ENCODE measurements around the gene TNFRSF8.
"Not testable (repeated sequence)": the region's sequence is repeated elsewhere in the genome, so short reads cannot be mapped to it uniquely, and the experiment has no call there.

Gene TNFRSF8

GRCh38 chr1:12099610-12100009, 36.5 kb downstream of the TNFRSF8 start:
- no peaks in the 10 kb centered on the region for H3K9me3 ChIP-seq (ENCODE audit: control insufficient read depth, insufficient read depth, low read length)
- peaks cover 2% of the 10 kb centered on the region for H3K36me3 ChIP-seq (ENCODE audit: control insufficient read depth, insufficient read depth, low read length)
- no peaks in the 10 kb centered on the region for H3K4me1 ChIP-seq (ENCODE audit: control insufficient read depth, insufficient read depth, low read length)
- H3K9ac ChIP-seq (ENCODE audit: low read depth, low read length): no peak overlapping the region
- no peaks in the 10 kb centered on the region for H3K27me3 ChIP-seq (ENCODE audit: control insufficient read depth, insufficient read depth, low read length)
- H3K4me3 ChIP-seq (ENCODE audit: low read depth, low read length): no peak overlapping the region

GRCh38 chr1:12100071-12100470, 37.0 kb downstream of the TNFRSF8 start:
- H3K9me3 ChIP-seq (ENCODE audit: control insufficient read depth, insufficient read depth, low read length): no peaks in the 10 kb centered on the region
- H3K27me3 ChIP-seq (ENCODE audit: control insufficient read depth, insufficient read depth, low read length): no peaks in the 10 kb centered on the region
- no peak overlapping the region for H3K4me3 ChIP-seq (ENCODE audit: low read depth, low read length)
- H3K4me1 ChIP-seq (ENCODE audit: control insufficient read depth, insufficient read depth, low read length): no peaks in the 10 kb centered on the region
- H3K9ac ChIP-seq (ENCODE audit: low read depth, low read length): no peak overlapping the region
- peaks cover 5% of the 10 kb centered on the region for H3K36me3 ChIP-seq (ENCODE audit: control insufficient read depth, insufficient read depth, low read length)

GRCh38 chr1:12101120-12101519, 38.0 kb downstream of the TNFRSF8 start:
- not testable (repeated sequence) for H3K4me1 ChIP-seq (ENCODE audit: control insufficient read depth, insufficient read depth, low read length); H3K9me3 ChIP-seq (ENCODE audit: control insufficient read depth, insufficient read depth, low read length); H3K9ac ChIP-seq (ENCODE audit: low read depth, low read length)

GRCh38 chr1:12102066-12102465, 39.0 kb downstream of the TNFRSF8 start:
- Histone ChIP-seq H3K27me3 (ENCODE audit: control insufficient read depth, insufficient read depth, low read length) (no peaks in the 10 kb centered on the region), H3K9me3 (ENCODE audit: control insufficient read depth, insufficient read depth, low read length) (no peaks in the 10 kb centered on the region), H3K4me1 (ENCODE audit: control insufficient read depth, insufficient read depth, low read length) (no peaks in the 10 kb centered on the region), H3K9ac (ENCODE audit: low read depth, low read length) (no peak overlapping the region), H3K4me3 (ENCODE audit: low read depth, low read length) (no peak overlapping the region), H3K36me3 (ENCODE audit: control insufficient read depth, insufficient read depth, low read length) (peaks cover 10% of the 10 kb centered on the region)

More at GRCh38 chr1:12101120-12101519, 38.0 kb downstream of the TNFRSF8 start:
- H3K4me3 ChIP-seq (ENCODE audit: low read depth, low read length); H3K27me3 ChIP-seq (ENCODE audit: control insufficient read depth, insufficient read depth, low read length); H3K36me3 ChIP-seq (ENCODE audit: control insufficient read depth, insufficient read depth, low read length): not testable (repeated sequence)

GRCh38 chr1:12104417-12104816, 41.3 kb downstream of the TNFRSF8 start:
- Histone ChIP-seq H3K27me3 (ENCODE audit: control insufficient read depth, insufficient read depth, low read length) (no peaks in the 10 kb centered on the region), H3K9me3 (ENCODE audit: control insufficient read depth, insufficient read depth, low read length) (no peaks in the 10 kb centered on the region), H3K4me3 (ENCODE audit: low read depth, low read length) (no peak overlapping the region), H3K4me1 (ENCODE audit: control insufficient read depth, insufficient read depth, low read length) (no peaks in the 10 kb centered on the region), H3K36me3 (ENCODE audit: control insufficient read depth, insufficient read depth, low read length) (peaks cover 10% of the 10 kb centered on the region), H3K9ac (ENCODE audit: low read depth, low read length) (no peak overlapping the region)

GRCh38 chr1:12106153-12106552, 43.0 kb downstream of the TNFRSF8 start:
- peaks cover 10% of the 10 kb centered on the region for H3K36me3 ChIP-seq (ENCODE audit: control insufficient read depth, insufficient read depth, low read length)
- no peak overlapping the region for H3K9ac ChIP-seq (ENCODE audit: low read depth, low read length)
- no peaks in the 10 kb centered on the region for H3K9me3 ChIP-seq (ENCODE audit: control insufficient read depth, insufficient read depth, low read length)
- H3K4me3 ChIP-seq (ENCODE audit: low read depth, low read length): no peak overlapping the region
- H3K4me1 ChIP-seq (ENCODE audit: control insufficient read depth, insufficient read depth, low read length): no peaks in the 10 kb centered on the region
- no peaks in the 10 kb centered on the region for H3K27me3 ChIP-seq (ENCODE audit: control insufficient read depth, insufficient read depth, low read length)

GRCh38 chr1:12106861-12107260, 43.8 kb downstream of the TNFRSF8 start:
- not testable (repeated sequence) for H3K36me3 ChIP-seq (ENCODE audit: control insufficient read depth, insufficient read depth, low read length)

GRCh38 chr1:12107718-12108117, 44.6 kb downstream of the TNFRSF8 start:
- Histone ChIP-seq H3K4me1 (ENCODE audit: control insufficient read depth, insufficient read depth, low read length) (no peaks in the 10 kb centered on the region), H3K9me3 (ENCODE audit: control insufficient read depth, insufficient read depth, low read length) (no peaks in the 10 kb centered on the region), H3K9ac (ENCODE audit: low read depth, low read length) (no peak overlapping the region), H3K36me3 (ENCODE audit: control insufficient read depth, insufficient read depth, low read length) (peaks cover 14% of the 10 kb centered on the region), H3K4me3 (ENCODE audit: low read depth, low read length) (no peak overlapping the region), H3K27me3 (ENCODE audit: control insufficient read depth, insufficient read depth, low read length) (no peaks in the 10 kb centered on the region)

More at GRCh38 chr1:12106861-12107260, 43.8 kb downstream of the TNFRSF8 start:
- H3K4me3 ChIP-seq (ENCODE audit: low read depth, low read length); H3K9me3 ChIP-seq (ENCODE audit: control insufficient read depth, insufficient read depth, low read length); H3K4me1 ChIP-seq (ENCODE audit: control insufficient read depth, insufficient read depth, low read length); H3K27me3 ChIP-seq (ENCODE audit: control insufficient read depth, insufficient read depth, low read length); H3K9ac ChIP-seq (ENCODE audit: low read depth, low read length): not testable (repeated sequence)

- Histone ChIP-seq H3K9me3 (ENCODE audit: control insufficient read depth, insufficient read depth, low read length) (no peaks in the 10 kb centered on the region), H3K36me3 (ENCODE audit: control insufficient read depth, insufficient read depth, low read length) (peaks cover 23% of the 10 kb centered on the region), H3K27me3 (ENCODE audit: control insufficient read depth, insufficient read depth, low read length) (no peaks in the 10 kb centered on the region), H3K4me3 (ENCODE audit: low read depth, low read length) (no peak overlapping the region), H3K9ac (ENCODE audit: low read depth, low read length) (no peak overlapping the region), H3K4me1 (ENCODE audit: control insufficient read depth, insufficient read depth, low read length) (no peaks in the 10 kb centered on the region)
Measured at GRCh38 chr1:12109901-12110300, 46.8 kb downstream of the TNFRSF8 start.

- Histone ChIP-seq H3K9me3 (ENCODE audit: control insufficient read depth, insufficient read depth, low read length) (no peaks in the 10 kb centered on the region), H3K9ac (ENCODE audit: low read depth, low read length) (no peak overlapping the region), H3K36me3 (ENCODE audit: control insufficient read depth, insufficient read depth, low read length) (peaks cover 24% of the 10 kb centered on the region), H3K27me3 (ENCODE audit: control insufficient read depth, insufficient read depth, low read length) (no peaks in the 10 kb centered on the region), H3K4me1 (ENCODE audit: control insufficient read depth, insufficient read depth, low read length) (no peaks in the 10 kb centered on the region), H3K4me3 (ENCODE audit: low read depth, low read length) (no peak overlapping the region)
Measured at GRCh38 chr1:12111741-12112140, 48.6 kb downstream of the TNFRSF8 start.

GRCh38 chr1:12112711-12113161, 49.6 kb downstream of the TNFRSF8 start:
- no peaks in the 10 kb centered on the region for H3K9me3 ChIP-seq (ENCODE audit: control insufficient read depth, insufficient read depth, low read length)
- no peaks in the 10 kb centered on the region for H3K4me1 ChIP-seq (ENCODE audit: control insufficient read depth, insufficient read depth, low read length)

GRCh38 chr1:12113433-12114339, 50.6 kb downstream of the TNFRSF8 start:
- Histone ChIP-seq H3K4me1 (ENCODE audit: control insufficient read depth, insufficient read depth, low read length) (no peaks in the 10 kb centered on the region), H3K4me3 (ENCODE audit: low read depth, low read length) (no peak overlapping the region), H3K9ac (ENCODE audit: low read depth, low read length) (no peak overlapping the region), H3K9me3 (ENCODE audit: control insufficient read depth, insufficient read depth, low read length) (no peaks in the 10 kb centered on the region), H3K27me3 (ENCODE audit: control insufficient read depth, insufficient read depth, low read length) (no peaks in the 10 kb centered on the region), H3K36me3 (ENCODE audit: control insufficient read depth, insufficient read depth, low read length) (peaks cover 26% of the 10 kb centered on the region)

More at GRCh38 chr1:12112711-12113161, 49.6 kb downstream of the TNFRSF8 start:
- H3K36me3 ChIP-seq (ENCODE audit: control insufficient read depth, insufficient read depth, low read length): peaks cover 26% of the 10 kb centered on the region
- H3K9ac ChIP-seq (ENCODE audit: low read depth, low read length): no peak overlapping the region
- H3K27me3 ChIP-seq (ENCODE audit: control insufficient read depth, insufficient read depth, low read length): no peaks in the 10 kb centered on the region
- no peak overlapping the region for H3K4me3 ChIP-seq (ENCODE audit: low read depth, low read length)
